ENCODE measurements around the gene RBMS1. TPM values are rescaled to one million over a fixed set of nuclear protein-coding genes. Genes with fewer than 3 reads are reported as not detected.
A peak's percentile ranks its signal among the peaks of the same experiment; 100 is the strongest.

RBMS1 gene
- total and polyA plus RNA-seq, 4 donors = 7.9 to 23.5 (median 15.5) TPM

DNA sequence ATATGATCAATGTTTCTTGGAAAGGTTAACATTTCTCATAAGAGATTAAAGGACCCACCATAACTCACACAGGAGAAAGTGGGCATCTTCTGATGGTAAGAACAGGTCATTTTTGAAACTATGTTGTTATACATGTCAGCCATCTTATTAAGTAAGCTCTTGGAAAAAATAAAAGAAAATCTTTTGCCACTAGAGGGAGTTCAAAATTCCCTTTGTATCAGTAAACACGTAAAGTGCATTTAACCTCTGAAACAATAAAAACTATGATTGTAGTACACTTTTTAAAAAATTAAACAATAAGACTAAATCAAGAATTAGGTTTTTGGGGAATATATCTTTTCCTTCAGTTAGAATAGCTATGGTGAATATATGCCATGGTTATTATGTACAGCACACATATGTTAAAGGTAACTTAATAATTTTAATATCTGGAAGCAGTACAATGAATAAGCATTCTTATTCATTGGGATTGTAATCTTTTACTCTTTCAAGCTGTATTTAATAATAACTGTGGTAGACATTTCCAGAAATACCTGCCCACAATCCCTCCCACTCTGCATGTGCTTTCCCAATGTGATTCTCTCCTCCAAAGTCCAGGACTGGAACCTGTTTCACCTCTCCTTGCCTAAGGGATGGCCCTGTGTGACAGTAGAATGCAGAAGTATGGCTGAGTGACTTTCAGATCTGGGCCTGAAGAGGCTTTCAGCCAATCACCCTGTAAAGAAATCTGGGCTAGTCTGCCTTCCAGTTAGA is 64.2 kb downstream of the RBMS1 start:
- H3K27me3 ChIP-seq (ENCODE audit: control insufficient read depth in 4 of 4, insufficient read depth in 4 of 4, low read length in 3 of 4) = no peaks in the 10 kb centered on the region
- WGBS = 5% methylated on average over 1 of the region's 1 CpG
- no peak overlapping the region for H3K9ac ChIP-seq (ENCODE audit: low read depth in 1 of 2, low read length in 2 of 2)
- TF ChIP-seq RXRA (IDR thresholded peaks at IDR 0.05) (peak in 1 of 2 donors; percentile 3), GABPA (IDR thresholded peaks at IDR 0.05 in 1 of 2, conservative IDR thresholded peaks at IDR 0.05 in 1 of 2) (no peak), YY1 (IDR thresholded peaks at IDR 0.05) (peak; percentile 86), HNF4A (conservative IDR thresholded peaks at IDR 0.05) (peak in 1 of 2 donors; percentile 28), RAD21 (IDR thresholded peaks at IDR 0.05) (peak; percentile 84 to 85)
- TF ChIP-seq, protein P1, sequence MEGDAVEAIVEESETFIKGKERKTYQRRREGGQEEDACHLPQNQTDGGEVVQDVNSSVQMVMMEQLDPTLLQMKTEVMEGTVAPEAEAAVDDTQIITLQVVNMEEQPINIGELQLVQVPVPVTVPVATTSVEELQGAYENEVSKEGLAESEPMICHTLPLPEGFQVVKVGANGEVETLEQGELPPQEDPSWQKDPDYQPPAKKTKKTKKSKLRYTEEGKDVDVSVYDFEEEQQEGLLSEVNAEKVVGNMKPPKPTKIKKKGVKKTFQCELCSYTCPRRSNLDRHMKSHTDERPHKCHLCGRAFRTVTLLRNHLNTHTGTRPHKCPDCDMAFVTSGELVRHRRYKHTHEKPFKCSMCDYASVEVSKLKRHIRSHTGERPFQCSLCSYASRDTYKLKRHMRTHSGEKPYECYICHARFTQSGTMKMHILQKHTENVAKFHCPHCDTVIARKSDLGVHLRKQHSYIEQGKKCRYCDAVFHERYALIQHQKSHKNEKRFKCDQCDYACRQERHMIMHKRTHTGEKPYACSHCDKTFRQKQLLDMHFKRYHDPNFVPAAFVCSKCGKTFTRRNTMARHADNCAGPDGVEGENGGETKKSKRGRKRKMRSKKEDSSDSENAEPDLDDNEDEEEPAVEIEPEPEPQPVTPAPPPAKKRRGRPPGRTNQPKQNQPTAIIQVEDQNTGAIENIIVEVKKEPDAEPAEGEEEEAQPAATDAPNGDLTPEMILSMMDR (IDR thresholded peaks at IDR 0.05; ENCODE audit: low read depth, low read length, missing input control) = peak; percentile 50
- peaks cover 0 to 4% (median 3%) of the 10 kb centered on the region in 4 donors for H3K4me1 ChIP-seq (ENCODE audit: control insufficient read depth in 4 of 4, insufficient read depth in 4 of 4, low read length in 3 of 4)
- DNase-seq (ENCODE audit: low spot score) = no peak
- H3K9me3 ChIP-seq (ENCODE audit: control insufficient read depth in 4 of 4, low read length in 3 of 4) = no peaks in the 10 kb centered on the region
- no peak overlapping the region for H3K27ac ChIP-seq (ENCODE audit: low read depth in 1 of 2, low read length in 2 of 2)
- no peak overlapping the region for H3K4me3 ChIP-seq (ENCODE audit: low read depth in 1 of 3, low read length in 3 of 3)
- no peaks in the 10 kb centered on the region for H3K36me3 ChIP-seq (ENCODE audit: control insufficient read depth in 4 of 4, insufficient read depth in 3 of 4, low read depth in 1 of 4, low read length in 3 of 4)

DNA sequence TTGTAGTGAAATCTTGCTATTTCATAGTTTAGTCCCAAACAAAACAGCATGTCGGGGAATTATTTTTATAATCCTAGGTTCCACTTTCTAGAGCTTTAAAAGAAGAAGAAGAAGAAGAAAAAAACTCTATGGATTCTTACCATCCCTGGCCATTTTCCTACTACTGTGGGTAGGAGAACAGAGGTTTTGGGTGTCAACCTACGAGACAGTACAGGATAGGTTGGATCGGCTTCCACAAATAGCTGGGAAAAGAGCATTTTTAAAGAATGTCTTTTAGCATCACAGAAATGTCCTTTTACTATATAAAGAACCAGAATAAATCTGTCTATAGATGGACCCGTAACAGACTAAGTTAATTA is 65.2 kb downstream of the RBMS1 start:
- Histone ChIP-seq H3K4me1 (ENCODE audit: control insufficient read depth in 4 of 4, insufficient read depth in 4 of 4, low read length in 3 of 4) (peaks cover 0 to 4% (median 1%) of the 10 kb centered on the region in 4 donors), H3K27ac (ENCODE audit: low read depth in 1 of 2, low read length in 2 of 2) (peak overlapping the region in 1 of 2 donors; percentile 21), H3K36me3 (ENCODE audit: control insufficient read depth in 4 of 4, insufficient read depth in 3 of 4, low read depth in 1 of 4, low read length in 3 of 4) (no peaks in the 10 kb centered on the region), H3K4me3 (ENCODE audit: low read depth in 1 of 3, low read length in 3 of 3) (no peak overlapping the region), H3K9me3 (ENCODE audit: control insufficient read depth in 4 of 4, low read length in 3 of 4) (no peaks in the 10 kb centered on the region), H3K9ac (ENCODE audit: low read depth in 1 of 2, low read length in 2 of 2) (no peak overlapping the region), H3K27me3 (ENCODE audit: control insufficient read depth in 4 of 4, insufficient read depth in 4 of 4, low read length in 3 of 4) (no peaks in the 10 kb centered on the region)
- TF ChIP-seq JUND (IDR thresholded peaks at IDR 0.05) (no peak), RAD21 (IDR thresholded peaks at IDR 0.05) (no peak), FOXA1 (IDR thresholded peaks at IDR 0.05) (no peak), YY1 (IDR thresholded peaks at IDR 0.05) (no peak)
- TF ChIP-seq, protein P2, sequence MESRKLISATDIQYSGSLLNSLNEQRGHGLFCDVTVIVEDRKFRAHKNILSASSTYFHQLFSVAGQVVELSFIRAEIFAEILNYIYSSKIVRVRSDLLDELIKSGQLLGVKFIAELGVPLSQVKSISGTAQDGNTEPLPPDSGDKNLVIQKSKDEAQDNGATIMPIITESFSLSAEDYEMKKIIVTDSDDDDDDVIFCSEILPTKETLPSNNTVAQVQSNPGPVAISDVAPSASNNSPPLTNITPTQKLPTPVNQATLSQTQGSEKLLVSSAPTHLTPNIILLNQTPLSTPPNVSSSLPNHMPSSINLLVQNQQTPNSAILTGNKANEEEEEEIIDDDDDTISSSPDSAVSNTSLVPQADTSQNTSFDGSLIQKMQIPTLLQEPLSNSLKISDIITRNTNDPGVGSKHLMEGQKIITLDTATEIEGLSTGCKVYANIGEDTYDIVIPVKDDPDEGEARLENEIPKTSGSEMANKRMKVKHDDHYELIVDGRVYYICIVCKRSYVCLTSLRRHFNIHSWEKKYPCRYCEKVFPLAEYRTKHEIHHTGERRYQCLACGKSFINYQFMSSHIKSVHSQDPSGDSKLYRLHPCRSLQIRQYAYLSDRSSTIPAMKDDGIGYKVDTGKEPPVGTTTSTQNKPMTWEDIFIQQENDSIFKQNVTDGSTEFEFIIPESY (IDR thresholded peaks at IDR 0.05) = no peak
- TF ChIP-seq, protein P3, sequence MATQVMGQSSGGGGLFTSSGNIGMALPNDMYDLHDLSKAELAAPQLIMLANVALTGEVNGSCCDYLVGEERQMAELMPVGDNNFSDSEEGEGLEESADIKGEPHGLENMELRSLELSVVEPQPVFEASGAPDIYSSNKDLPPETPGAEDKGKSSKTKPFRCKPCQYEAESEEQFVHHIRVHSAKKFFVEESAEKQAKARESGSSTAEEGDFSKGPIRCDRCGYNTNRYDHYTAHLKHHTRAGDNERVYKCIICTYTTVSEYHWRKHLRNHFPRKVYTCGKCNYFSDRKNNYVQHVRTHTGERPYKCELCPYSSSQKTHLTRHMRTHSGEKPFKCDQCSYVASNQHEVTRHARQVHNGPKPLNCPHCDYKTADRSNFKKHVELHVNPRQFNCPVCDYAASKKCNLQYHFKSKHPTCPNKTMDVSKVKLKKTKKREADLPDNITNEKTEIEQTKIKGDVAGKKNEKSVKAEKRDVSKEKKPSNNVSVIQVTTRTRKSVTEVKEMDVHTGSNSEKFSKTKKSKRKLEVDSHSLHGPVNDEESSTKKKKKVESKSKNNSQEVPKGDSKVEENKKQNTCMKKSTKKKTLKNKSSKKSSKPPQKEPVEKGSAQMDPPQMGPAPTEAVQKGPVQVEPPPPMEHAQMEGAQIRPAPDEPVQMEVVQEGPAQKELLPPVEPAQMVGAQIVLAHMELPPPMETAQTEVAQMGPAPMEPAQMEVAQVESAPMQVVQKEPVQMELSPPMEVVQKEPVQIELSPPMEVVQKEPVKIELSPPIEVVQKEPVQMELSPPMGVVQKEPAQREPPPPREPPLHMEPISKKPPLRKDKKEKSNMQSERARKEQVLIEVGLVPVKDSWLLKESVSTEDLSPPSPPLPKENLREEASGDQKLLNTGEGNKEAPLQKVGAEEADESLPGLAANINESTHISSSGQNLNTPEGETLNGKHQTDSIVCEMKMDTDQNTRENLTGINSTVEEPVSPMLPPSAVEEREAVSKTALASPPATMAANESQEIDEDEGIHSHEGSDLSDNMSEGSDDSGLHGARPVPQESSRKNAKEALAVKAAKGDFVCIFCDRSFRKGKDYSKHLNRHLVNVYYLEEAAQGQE (IDR thresholded peaks at IDR 0.05) = no peak
- WGBS = 80% methylated on average over 4 of the region's 4 CpGs
- no peak for DNase-seq (ENCODE audit: low spot score)
